Progenitor cell of endocrine pancreas (in vitro differentiated cells): Measurements from ENCODE around the gene CYP4Z1. TPM values are rescaled to one million over a fixed set of nuclear protein-coding genes. Genes with fewer than 3 reads are reported as not detected.
"Not testable (repeated sequence)": the region's sequence is repeated elsewhere in the genome, so short reads cannot be mapped to it uniquely, and the experiment has no call there.

Experiments used
- DNase-seq: peaks from one replicate; pipeline ENCODE4 v3.0.0; 2021; ENCODE audit warnings: low spot score; ENCODE audit not compliant: unreplicated experiment
- H3K27ac Mint-ChIP-seq: 2 replicates; pipeline ENCODE4 v1.8.0; 2021; ENCODE audit warnings: mild to moderate bottlenecking, moderate library complexity, mixed read lengths
- H3K27me3 Mint-ChIP-seq: 2 replicates; pipeline ENCODE4 v1.8.0; 2021; ENCODE audit warnings: mixed read lengths
- H3K36me3 Mint-ChIP-seq: 2 replicates; pipeline ENCODE4 v1.8.0; 2022; ENCODE audit warnings: mixed read lengths; ENCODE audit not compliant: insufficient read depth
- H3K4me1 Mint-ChIP-seq: 2 replicates; pipeline ENCODE4 v1.8.0; 2021; ENCODE audit warnings: low read depth, mixed read lengths
- H3K4me3 Mint-ChIP-seq: 2 replicates; pipeline ENCODE4 v1.8.0; 2021; ENCODE audit warnings: low read depth, mild to moderate bottlenecking, moderate library complexity, mixed read lengths
- H3K9me3 Mint-ChIP-seq: 2 replicates; pipeline ENCODE4 v1.8.0; 2021; ENCODE audit warnings: low read depth, mixed read lengths
- CTCF ChIP-seq: fragments of 200-600 bp; sonication (generic); IDR thresholded peaks from one replicate; pipeline ENCODE4 v1.5.0; 2021; ENCODE audit warnings: antibody characterized with exemption, mild to moderate bottlenecking; ENCODE audit not compliant: unreplicated experiment
- total RNA-seq: library from RNA; stranded (reverse); gene quantifications from 2 replicates; pipeline ENCODE4 v1.2.1, GENCODE V29; 2021

CYP4Z1 gene
- total RNA-seq, 1 donor from 2014 or later: not detected

GRCh38 chr1:47143654-47144053 is 76.6 kb downstream of the CYP4Z1 start:
- not testable (repeated sequence) for DNase-seq, H3K27ac Mint-ChIP-seq, H3K9me3 Mint-ChIP-seq, H3K27me3 Mint-ChIP-seq, H3K36me3 Mint-ChIP-seq, H3K4me3 Mint-ChIP-seq
- H3K4me1 Mint-ChIP-seq: peaks cover 13% of the 10 kb centered on the region
- peak; percentile 47 for TF ChIP-seq CTCF

- peaks cover 25% of the 10 kb centered on the region for H3K4me1 Mint-ChIP-seq
- H3K27me3 Mint-ChIP-seq, H3K27ac Mint-ChIP-seq, H3K36me3 Mint-ChIP-seq, H3K9me3 Mint-ChIP-seq, H3K4me3 Mint-ChIP-seq, DNase-seq: not testable (repeated sequence)
These were observed 79.5 kb downstream of the CYP4Z1 start for GRCh38 chr1:47146495-47146894.

GRCh38 chr1:47147047-47147785 is 80.2 kb downstream of the CYP4Z1 start:
- H3K27me3 Mint-ChIP-seq: peaks cover 3% of the 10 kb centered on the region
- no peak overlapping the region for H3K4me3 Mint-ChIP-seq
- no peak for DNase-seq
- H3K27ac Mint-ChIP-seq: no peak overlapping the region
- H3K36me3 Mint-ChIP-seq: no peaks in the 10 kb centered on the region
- no peaks in the 10 kb centered on the region for H3K9me3 Mint-ChIP-seq
- H3K4me1 Mint-ChIP-seq: peaks cover 25% of the 10 kb centered on the region
- peak; percentile 27 for TF ChIP-seq CTCF

- peak overlapping the region; percentile 19 for H3K27ac Mint-ChIP-seq
- not testable (repeated sequence) for H3K27me3 Mint-ChIP-seq, H3K36me3 Mint-ChIP-seq
These were observed 82.1 kb downstream of the CYP4Z1 start for GRCh38 chr1:47149162-47149561.

GRCh38 chr1:47156457-47156856 is 89.4 kb downstream of the CYP4Z1 start:
- H3K4me1 Mint-ChIP-seq, DNase-seq, H3K4me3 Mint-ChIP-seq, H3K27me3 Mint-ChIP-seq, H3K36me3 Mint-ChIP-seq, H3K27ac Mint-ChIP-seq: not testable (repeated sequence)
- H3K9me3 Mint-ChIP-seq: peaks cover 24% of the 10 kb centered on the region

More at GRCh38 chr1:47149162-47149561, 82.1 kb downstream of the CYP4Z1 start:
- peaks cover 25% of the 10 kb centered on the region for H3K4me1 Mint-ChIP-seq
- not testable (repeated sequence) for DNase-seq, H3K4me3 Mint-ChIP-seq, H3K9me3 Mint-ChIP-seq

GRCh38 chr1:47157957-47158356 is 90.9 kb downstream of the CYP4Z1 start:
- H3K4me1 Mint-ChIP-seq, H3K36me3 Mint-ChIP-seq: not testable (repeated sequence)
- H3K9me3 Mint-ChIP-seq: peaks cover 28% of the 10 kb centered on the region

GRCh38 chr1:47160716-47161115 is 93.7 kb downstream of the CYP4Z1 start:
- Mint-ChIP-seq H3K27ac (no peak overlapping the region), H3K4me1 (no peaks in the 10 kb centered on the region), H3K9me3 (peaks cover 18% of the 10 kb centered on the region), H3K36me3 (no peaks in the 10 kb centered on the region), H3K27me3 (no peaks in the 10 kb centered on the region), H3K4me3 (no peak overlapping the region)
- DNase-seq: no peak
- TF ChIP-seq CTCF: no peak

More at GRCh38 chr1:47157957-47158356, 90.9 kb downstream of the CYP4Z1 start:
- not testable (repeated sequence) for H3K4me3 Mint-ChIP-seq, H3K27me3 Mint-ChIP-seq, DNase-seq, H3K27ac Mint-ChIP-seq
